GM18861 (cell line): ENCODE measurements around the gene COX4I2.
A peak's percentile ranks its signal among the peaks of the same experiment; 100 is the strongest.

Experiments
- ATAC-seq: cut with Tn5 transposase; IDR thresholded peaks from one replicate; pipeline ENCODE4 v1.9.1; 2021; ENCODE audit not compliant: unreplicated experiment

Gene COX4I2

DNA sequence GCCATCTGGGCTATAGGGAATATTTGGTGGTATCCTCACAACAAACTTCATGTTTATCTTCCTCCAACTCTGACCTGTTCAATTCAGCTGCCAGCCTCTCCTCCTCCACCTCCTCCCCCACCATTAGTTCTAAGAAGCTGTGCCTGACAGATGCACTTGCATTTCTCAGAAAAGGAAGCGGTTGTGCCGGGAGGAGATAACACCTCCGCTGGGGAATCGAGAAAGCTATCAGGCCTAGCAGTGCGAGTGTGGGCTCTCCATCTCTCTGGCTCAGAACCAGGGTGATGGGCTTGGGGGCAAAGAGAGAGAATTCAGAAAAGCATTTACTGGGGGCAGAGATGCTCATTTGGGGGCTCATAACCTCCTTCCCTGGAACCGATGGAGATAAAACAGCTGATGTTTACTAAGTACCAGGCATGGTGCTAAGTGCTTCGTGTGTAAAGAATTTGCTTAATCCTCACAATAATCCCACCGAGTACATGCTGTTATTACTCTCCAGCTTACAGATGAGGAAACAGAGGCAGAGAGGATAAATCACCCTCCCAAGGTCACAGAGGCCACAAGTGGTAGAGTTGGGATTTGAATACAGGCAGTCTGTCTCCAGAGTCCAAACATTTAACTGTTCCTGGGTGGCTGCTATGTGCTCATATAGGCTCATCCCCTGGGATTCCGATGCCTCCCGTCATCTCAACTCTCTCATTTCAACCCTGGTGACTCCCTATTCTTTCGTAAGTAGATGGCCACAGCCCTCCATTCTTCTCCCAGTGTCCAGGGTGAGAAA, 38.3 kb downstream of the COX4I2 start:
- ATAC-seq: no peak

DNA sequence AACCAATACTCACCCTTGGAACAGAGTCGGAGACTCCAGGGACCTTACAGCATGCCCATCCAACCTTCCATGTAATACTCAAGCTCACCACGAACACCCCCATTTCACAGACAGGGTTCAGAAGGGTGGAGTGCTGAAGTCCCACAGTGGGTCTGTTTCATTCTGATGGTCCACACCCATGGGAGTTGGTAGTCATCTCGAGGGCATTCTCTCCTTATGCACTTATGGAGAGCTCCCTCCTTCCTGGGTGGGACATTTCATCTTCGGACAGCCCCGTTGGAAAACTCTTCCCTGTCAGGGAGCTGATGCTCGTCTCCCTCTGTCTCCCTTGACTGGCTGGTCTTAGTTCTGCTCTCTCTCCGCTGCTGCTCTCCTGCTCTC, 38.9 kb downstream of the COX4I2 start:
- ATAC-seq: no peak

DNA sequence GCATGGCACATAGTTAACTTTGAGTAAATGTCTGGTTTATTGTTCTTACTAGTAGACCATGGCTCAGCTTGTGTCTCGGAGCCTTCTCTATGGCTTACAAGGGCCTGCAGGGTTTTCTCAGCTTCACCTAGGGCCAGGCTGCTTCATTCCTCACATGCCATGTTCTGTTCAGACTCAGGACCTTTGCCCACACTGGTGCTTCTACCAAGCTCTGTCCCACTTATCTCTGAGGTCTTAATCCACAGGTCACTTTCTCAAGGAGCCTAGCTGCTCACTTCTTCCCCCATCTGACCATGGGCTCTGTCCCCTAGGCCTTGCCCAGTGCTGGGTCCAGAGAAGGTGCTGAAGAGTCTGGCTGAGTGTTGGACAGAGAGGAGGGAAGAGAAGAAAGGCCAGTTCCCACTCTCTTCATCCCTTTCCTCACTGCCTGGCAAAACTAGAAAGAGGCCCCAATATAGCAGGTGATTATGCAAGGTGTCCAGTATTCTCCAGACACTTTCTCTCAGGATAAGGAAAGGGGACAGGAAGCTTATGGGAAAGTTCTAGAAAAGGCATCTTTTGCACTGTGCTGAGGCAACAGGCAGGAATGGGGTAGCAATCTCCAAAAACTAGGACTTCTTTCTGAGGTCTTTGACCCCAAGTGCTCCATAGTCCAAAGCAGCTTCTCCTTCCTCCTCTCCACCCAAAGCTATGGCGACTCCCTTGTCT, 40.0 kb downstream of the COX4I2 start:
- no peak for ATAC-seq

DNA sequence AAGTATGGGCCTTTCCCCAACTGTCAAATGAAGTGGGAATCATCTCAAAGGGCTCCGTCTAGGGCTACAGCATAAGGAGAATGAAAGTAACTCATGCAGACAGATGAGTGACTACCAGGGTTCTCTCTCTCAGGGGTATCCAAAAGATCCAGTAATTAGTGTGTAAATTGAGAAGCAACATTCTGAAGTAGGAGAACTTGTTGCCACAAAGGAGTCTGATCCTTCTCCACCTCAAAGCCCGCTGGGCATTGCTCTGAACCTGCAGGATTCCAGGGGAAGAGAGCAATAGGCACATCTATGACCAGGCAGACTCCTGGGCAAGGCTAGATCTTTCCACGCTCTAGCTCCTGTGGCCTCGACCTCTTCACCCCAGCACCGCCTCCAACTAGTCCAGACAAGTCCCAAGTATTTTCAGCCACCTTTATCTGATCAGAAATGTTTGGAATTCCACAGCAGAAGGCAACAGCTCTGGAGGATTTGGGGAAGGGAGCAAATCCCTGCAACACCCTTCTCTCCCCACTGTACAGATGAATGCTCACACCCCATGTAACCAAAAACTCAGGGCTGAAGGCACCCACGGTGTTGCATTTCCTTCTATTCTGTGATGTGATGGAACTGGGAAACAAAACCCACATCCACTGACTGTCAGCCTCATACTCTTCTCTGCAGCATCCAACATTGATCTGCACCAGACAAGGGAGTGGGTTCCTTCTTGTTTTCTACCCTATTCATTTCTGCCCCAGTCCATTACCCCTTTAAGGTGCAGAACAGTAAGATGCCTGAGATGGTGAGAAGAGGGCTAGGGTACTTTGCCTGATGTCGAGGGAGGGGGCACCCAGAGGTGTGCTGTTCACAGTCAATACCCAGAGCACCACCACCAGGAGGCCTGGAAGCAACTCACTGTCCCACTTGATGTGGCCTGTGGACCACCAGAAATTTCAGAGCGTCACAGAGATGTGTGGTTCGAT, 41.0 kb downstream of the COX4I2 start:
- ATAC-seq: no peak

GRCh38 chr20:31679357-31680285, 41.9 kb downstream of the COX4I2 start:
- no peak for ATAC-seq

DNA sequence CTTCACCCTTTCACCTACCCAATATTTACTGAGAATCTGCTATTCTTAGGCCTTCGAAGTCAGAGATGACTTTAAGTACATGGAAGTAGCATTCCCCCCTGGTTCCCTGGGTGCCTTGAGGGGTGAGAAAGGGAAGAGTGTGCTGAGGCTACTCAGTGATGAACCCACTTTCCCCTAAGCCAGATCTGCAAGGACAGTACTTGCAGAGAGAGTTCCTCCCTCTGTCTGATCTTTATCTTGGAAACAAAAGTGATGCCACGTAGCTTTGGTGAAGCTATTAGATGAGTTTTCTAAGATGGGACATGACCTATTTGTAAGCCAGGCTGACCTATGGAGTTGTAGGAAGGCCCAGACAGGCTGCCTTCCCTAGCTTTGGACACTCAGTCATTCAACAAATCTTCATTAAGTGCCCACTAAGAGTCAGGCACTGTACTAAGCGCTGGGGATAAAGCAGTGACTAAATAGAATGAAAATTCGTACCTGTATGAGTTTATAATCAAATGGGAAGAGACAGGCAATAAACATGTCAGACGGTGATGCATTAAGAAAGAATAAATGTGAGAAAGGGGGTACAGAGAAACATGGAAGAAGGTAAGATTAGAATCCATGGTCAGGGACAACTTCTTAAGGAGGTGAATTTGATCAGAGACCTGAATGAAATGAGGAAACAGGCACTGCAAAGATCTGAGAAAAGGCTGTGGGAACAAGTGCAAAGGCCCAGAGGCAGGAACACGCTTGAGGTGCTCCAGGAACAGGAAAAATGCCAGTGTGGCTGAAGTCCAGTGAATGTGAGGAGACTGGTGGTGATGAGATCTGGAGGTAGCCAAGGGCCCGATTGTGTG, 42.8 kb downstream of the COX4I2 start:
- ATAC-seq: no peak

DNA sequence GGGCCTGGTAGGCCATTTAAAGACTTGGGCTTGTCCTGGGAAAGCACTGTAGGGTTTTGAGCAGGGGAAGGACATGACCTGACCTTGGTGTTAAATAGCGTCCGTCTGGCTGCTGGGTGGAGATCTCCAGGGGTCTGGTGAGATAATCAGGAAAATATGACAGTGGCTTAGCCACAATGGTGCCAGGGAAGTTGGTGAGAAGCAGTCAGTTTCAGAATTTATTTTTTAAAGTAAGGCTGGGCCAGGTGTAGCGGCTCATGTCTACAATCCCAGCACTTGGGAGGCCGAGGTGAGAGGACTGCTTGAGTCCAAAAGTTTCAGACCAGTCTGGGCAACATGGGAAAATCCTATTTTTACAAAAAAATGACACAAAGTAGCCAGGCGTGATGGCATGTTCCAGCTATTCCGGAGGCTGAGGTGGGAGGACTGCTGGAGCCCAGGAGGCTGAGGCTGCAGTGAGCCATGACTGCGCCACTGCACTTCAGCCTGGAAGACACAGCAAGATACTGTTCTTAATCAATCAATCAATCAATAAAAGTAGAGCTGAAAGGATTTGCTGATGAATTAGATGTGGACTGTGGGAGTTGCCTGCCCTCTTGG, 43.5 kb downstream of the COX4I2 start:
- ATAC-seq: no peak

GRCh38 chr20:31681769-31682168, 44.1 kb downstream of the COX4I2 start:
- no peak for ATAC-seq

GRCh38 chr20:31682352-31682751, 44.6 kb downstream of the COX4I2 start:
- ATAC-seq: no peak

DNA sequence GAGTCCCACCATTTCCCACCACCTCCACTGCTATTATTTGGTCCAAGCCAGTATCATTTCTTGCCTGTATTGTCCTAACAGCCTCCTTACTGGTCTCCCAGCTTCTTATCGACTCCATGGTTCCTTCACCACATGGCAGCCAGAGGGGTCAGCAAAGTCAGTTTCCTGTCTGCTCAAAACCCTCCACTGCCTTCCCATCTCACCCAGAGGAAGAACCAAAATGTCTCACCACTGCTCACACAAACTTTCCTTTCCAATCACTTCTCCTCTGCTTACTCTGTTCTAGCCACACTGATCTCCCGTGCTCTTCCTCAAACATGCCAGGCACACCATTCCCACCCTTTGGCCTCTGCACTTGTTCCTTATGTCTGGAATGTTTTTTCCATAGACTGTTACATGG, 45.2 kb downstream of the COX4I2 start:
- no peak for ATAC-seq

GRCh38 chr20:31684153-31685015, 46.7 kb downstream of the COX4I2 start:
- peak; percentile 45 for ATAC-seq

GRCh38 chr20:31685853-31686643, 48.3 kb downstream of the COX4I2 start:
- ATAC-seq: no peak

DNA sequence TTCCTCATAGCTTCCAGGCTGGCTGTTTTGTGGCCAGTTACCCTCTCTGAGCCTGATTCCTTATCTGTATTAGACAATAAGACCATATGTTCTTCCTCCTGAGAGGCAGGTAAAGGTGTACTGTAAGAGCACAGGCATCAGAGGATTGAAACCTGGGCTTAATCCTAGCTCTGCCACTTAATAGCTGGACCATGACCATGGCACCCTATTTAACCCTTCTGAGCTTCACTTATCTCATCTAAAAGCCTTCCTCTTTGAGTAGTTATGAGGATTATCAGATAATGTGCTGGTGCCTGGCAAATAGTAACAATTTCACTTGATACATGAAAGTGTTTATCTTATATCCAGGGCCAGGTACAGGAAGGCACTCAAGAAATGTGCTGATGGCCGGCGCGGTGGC, 50.1 kb downstream of the COX4I2 start:
- ATAC-seq: no peak

DNA sequence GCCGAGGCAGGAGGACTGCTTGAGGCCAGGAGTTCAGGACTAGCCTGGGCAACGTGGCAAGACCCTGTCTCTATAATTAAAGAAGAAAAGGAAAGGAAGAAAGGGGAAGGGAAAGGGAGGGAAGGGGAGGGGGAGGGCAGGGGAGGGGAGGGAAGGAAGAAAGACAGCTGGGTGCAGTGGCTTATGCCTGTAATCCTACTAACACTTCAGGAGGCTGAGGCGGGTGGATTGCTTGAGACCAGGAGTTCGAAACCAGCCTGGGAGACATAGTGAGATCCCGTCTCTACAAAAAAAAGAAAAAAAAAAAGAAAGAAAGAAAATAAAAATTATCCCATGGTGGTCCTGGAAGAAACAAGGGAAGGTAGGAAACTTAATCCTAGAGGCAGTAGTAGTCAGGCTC, 51.4 kb downstream of the COX4I2 start:
- ATAC-seq: no peak

GRCh38 chr20:31690124-31690666, 52.5 kb downstream of the COX4I2 start:
- ATAC-seq: no peak

DNA sequence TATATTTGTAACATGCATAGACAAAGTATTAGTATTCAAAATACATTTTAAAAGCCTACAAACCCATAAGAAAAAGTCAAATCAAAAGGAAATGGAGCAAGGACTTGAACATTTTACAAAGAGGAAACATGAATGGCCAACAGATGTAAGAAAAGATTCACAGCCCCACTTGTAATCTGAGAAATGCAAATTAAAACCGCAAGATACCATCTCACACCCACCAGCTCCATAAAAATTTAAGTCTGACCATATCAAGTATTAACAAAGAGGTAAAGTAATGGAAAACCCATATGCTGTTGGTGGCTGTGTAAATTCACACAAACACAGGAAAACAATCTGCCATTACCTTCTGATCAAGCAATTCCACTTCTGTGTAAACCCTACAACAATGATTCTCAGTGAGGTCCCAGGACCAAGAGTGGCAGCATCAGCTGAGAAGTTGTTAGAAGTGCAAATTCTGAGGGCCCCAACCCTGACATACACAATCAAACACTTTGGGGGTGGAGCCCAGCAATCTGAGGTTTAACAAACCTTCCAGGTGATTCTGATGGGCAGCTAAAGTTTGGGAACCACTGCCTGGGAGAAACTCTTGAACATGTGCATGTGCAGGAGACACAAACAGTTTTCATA, 54.0 kb downstream of the COX4I2 start:
- no peak for ATAC-seq

GRCh38 chr20:31693402-31693801, 55.7 kb downstream of the COX4I2 start:
- no peak for ATAC-seq
